ENCODE data around the gene CSNK2A2. TPM values are rescaled to one million over a fixed set of nuclear protein-coding genes. Genes with fewer than 3 reads are reported as not detected.

CSNK2A2 gene
- total and polyA plus RNA-seq, 2 donors (not counting 3 experiments of a cell fraction or from before 2014, with no cell fraction given): 43.3 to 125 TPM

GRCh38 chr16:58187092-58187491, 10.8 kb downstream of the CSNK2A2 start:
- TF ChIP-seq MYC (IDR thresholded peaks at IDR 0.05; ENCODE audit: low read depth, low read length) (no peak), GATA2 (IDR thresholded peaks at IDR 0.05; ENCODE audit: insufficient read depth, insufficient read length, low read depth, low read length) (no peak), EZH2 (IDR thresholded peaks at IDR 0.05; ENCODE audit: borderline replicate concordance, low read depth, low read length, severe bottlenecking) (no peak), JUN (IDR thresholded peaks at IDR 0.05; ENCODE audit: borderline replicate concordance, insufficient read depth, insufficient read length, low read depth) (no peak), POLR2A (IDR thresholded peaks at IDR 0.05; ENCODE audit: low read depth, low read length) (no peak), FOS (IDR thresholded peaks at IDR 0.05; ENCODE audit: borderline replicate concordance, insufficient read depth, low read length) (no peak), POLR2AphosphoS5 (IDR thresholded peaks at IDR 0.05; ENCODE audit: insufficient read depth, low read depth, low read length) (no peak)
- TF ChIP-seq, protein P1, sequence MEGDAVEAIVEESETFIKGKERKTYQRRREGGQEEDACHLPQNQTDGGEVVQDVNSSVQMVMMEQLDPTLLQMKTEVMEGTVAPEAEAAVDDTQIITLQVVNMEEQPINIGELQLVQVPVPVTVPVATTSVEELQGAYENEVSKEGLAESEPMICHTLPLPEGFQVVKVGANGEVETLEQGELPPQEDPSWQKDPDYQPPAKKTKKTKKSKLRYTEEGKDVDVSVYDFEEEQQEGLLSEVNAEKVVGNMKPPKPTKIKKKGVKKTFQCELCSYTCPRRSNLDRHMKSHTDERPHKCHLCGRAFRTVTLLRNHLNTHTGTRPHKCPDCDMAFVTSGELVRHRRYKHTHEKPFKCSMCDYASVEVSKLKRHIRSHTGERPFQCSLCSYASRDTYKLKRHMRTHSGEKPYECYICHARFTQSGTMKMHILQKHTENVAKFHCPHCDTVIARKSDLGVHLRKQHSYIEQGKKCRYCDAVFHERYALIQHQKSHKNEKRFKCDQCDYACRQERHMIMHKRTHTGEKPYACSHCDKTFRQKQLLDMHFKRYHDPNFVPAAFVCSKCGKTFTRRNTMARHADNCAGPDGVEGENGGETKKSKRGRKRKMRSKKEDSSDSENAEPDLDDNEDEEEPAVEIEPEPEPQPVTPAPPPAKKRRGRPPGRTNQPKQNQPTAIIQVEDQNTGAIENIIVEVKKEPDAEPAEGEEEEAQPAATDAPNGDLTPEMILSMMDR (IDR thresholded peaks at IDR 0.05; ENCODE audit: extremely low read depth in 1 of 2, insufficient read depth in 1 of 2, low read depth in 1 of 2, low read length in 2 of 2): no peak
- TF ChIP-seq, protein P2, sequence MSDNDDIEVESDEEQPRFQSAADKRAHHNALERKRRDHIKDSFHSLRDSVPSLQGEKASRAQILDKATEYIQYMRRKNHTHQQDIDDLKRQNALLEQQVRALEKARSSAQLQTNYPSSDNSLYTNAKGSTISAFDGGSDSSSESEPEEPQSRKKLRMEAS (IDR thresholded peaks at IDR 0.05; ENCODE audit: insufficient read depth, insufficient read length): no peak
- H3K4me2 ChIP-seq (ENCODE audit: insufficient read depth, low read length): peak overlapping the region; percentile 35

More at GRCh38 chr16:58187092-58187491, 10.8 kb downstream of the CSNK2A2 start:
- Histone ChIP-seq H3K36me3 (ENCODE audit: control insufficient read depth in 2 of 2, extremely low read depth in 1 of 2, insufficient read depth in 2 of 2, low read length in 2 of 2) (peaks cover 29 to 40% of the 10 kb centered on the region in 2 experiments), H4K20me1 (replicated peaks; ENCODE audit: control insufficient read depth, extremely low read depth, insufficient read depth, low read length) (no peaks in the 10 kb centered on the region), H3K9me1 (replicated peaks; ENCODE audit: control insufficient read depth, extremely low read depth, insufficient read depth, low read length) (no peaks in the 10 kb centered on the region), H3K9ac (replicated peaks; ENCODE audit: extremely low read depth, insufficient read depth, low read length) (no peak overlapping the region), H3K9me3 (replicated peaks; ENCODE audit: control insufficient read depth, insufficient read depth, low read length) (no peaks in the 10 kb centered on the region), H3K79me2 (ENCODE audit: control insufficient read depth, insufficient read depth, low read length) (peaks cover 34% of the 10 kb centered on the region), H3K27ac (ENCODE audit: insufficient read depth, low read depth, low read length) (peak overlapping the region; percentile 14), H3K4me1 (ENCODE audit: control insufficient read depth, extremely low read depth, insufficient read depth, low read length) (peaks cover 14% of the 10 kb centered on the region), H3K4me3 (replicated peaks in 1 of 3; ENCODE audit: insufficient read depth in 1 of 3, low read depth in 1 of 3, low read length in 3 of 3) (no peak overlapping the region), H2AFZ (ENCODE audit: low read depth, low read length) (no peak overlapping the region), H3K27me3 (ENCODE audit: control insufficient read depth in 2 of 2, insufficient read depth in 2 of 2, low read length in 2 of 2) (no peaks in the 10 kb centered on the region)
- intact Hi-C loops (cut with micrococcal nuclease): no loop called here
- dilution Hi-C loops (cut with MboI; ENCODE audit: extremely low pct_ligation_motif_present, low sequenced_read_pairs): no loop called here
- DNase-seq (ENCODE audit: low read depth, low spot score) (peak; percentile 47), FAIRE-seq (peak; percentile 84)
- ChIA-PET POLR2A (no interaction called here), CTCF (interaction anchor here (0.8 to 1.4 kb wide), 3 partner anchors 10 to 280 kb away, joined by 3 to 4 read pairs (median 3); no protein-coding TSS in a partner anchor)
- no TSS peak for BruUV-seq (replicated peaks)

Measured in endothelial cell of umbilical vein (primary cell).